ENCODE data around the gene CAMSAP3.

Gene CAMSAP3

DNA sequence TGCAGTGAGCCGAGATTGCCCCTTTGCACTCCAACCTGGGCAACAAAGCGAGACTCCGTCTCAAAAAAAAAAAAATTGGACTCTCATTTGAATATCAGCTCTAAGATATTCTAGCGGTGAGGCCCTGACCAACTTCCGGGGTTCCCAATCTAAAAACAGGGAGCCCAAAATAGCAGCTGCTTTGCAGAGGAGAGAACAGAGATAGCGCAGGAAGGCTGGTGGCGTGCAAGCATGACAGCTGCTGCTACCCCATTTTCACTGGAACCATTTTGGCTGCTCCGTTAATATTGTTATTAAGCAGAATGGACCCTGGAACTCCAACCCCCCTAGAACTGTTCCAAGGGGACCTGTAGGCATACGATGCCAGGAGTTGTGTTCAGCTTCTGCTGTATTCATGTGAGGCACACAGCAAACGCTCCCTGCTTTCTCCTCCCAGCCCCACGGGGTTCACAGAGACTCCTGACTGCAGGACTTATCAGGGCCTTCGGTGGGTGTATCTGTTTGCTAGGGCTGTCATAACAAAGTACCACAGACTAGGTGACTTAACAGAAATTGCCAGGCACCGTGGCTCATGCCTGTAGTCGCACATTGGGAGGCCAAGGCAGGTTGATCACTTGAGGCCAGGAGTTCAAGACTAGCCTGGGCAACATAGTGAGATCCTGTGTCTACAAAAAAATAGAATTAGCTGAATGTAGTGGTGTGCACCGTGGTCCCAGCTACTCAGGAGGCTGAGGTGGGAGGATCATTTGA, 52.8 kb downstream of the CAMSAP3 start:
- H3K27me3 ChIP-seq (ENCODE audit: low read depth): peaks cover 9% of the 10 kb centered on the region
- no peaks in the 10 kb centered on the region for H3K9me3 ChIP-seq
- peaks cover 4% of the 10 kb centered on the region for H3K4me1 ChIP-seq
- in situ Hi-C loops (cut with MboI; ENCODE audit: low sequenced_read_pairs): no loop called here
- H3K4me3 ChIP-seq: no peak overlapping the region
- no peaks in the 10 kb centered on the region for H3K36me3 ChIP-seq (replicated peaks)
- DNase-seq (ENCODE audit: low spot score in 2 of 2): no peak

DNA sequence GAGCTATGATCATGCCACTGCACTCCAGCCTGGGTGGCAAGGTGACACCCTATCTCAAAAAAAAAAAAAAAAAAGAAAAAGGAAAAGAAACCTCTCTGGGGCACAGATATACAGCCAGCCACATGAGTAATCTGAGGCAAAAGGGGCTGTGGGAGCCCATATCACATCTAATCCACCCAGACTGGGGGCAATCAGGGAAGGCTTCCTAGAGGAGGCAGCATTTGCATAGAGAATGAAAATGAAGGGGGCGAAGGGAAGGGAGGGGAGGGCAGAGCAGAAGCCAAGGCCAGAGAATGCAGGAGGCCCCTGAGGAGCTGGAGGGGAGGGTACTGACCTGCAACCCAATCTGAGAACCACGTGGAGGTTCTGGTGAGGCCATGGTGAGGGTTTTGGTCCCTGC, 54.5 kb downstream of the CAMSAP3 start:
- no peaks in the 10 kb centered on the region for H3K9me3 ChIP-seq
- H3K27me3 ChIP-seq (ENCODE audit: low read depth): peaks cover 9% of the 10 kb centered on the region
- DNase-seq (ENCODE audit: low spot score in 2 of 2): no peak
- no peaks in the 10 kb centered on the region for H3K36me3 ChIP-seq (replicated peaks)
- peaks cover 4% of the 10 kb centered on the region for H3K4me1 ChIP-seq
- H3K4me3 ChIP-seq: no peak overlapping the region
- in situ Hi-C loops (cut with MboI; ENCODE audit: low sequenced_read_pairs): no loop called here

- H3K4me3 ChIP-seq: no peak overlapping the region
- in situ Hi-C loops (cut with MboI; ENCODE audit: low sequenced_read_pairs): no loop called here
- no peaks in the 10 kb centered on the region for H3K9me3 ChIP-seq
- peak; percentile 81 to 89 for DNase-seq (ENCODE audit: low spot score in 2 of 2)
- H3K36me3 ChIP-seq (replicated peaks): no peaks in the 10 kb centered on the region
- peaks cover 9% of the 10 kb centered on the region for H3K27me3 ChIP-seq (ENCODE audit: low read depth)
- H3K4me1 ChIP-seq: peaks cover 4% of the 10 kb centered on the region
Observed at GRCh38 chr19:7652061-7652641, 56.5 kb downstream of the CAMSAP3 start.

- H3K9me3 ChIP-seq: no peaks in the 10 kb centered on the region
- DNase-seq (ENCODE audit: low spot score in 2 of 2): no peak
- in situ Hi-C loops (cut with MboI; ENCODE audit: low sequenced_read_pairs): no loop called here
- H3K36me3 ChIP-seq (replicated peaks): no peaks in the 10 kb centered on the region
- peaks cover 4% of the 10 kb centered on the region for H3K4me1 ChIP-seq
- no peak overlapping the region for H3K4me3 ChIP-seq
- H3K27me3 ChIP-seq (ENCODE audit: low read depth): peaks cover 9% of the 10 kb centered on the region
Observed at GRCh38 chr19:7654401-7654800, 58.7 kb downstream of the CAMSAP3 start.

DNA sequence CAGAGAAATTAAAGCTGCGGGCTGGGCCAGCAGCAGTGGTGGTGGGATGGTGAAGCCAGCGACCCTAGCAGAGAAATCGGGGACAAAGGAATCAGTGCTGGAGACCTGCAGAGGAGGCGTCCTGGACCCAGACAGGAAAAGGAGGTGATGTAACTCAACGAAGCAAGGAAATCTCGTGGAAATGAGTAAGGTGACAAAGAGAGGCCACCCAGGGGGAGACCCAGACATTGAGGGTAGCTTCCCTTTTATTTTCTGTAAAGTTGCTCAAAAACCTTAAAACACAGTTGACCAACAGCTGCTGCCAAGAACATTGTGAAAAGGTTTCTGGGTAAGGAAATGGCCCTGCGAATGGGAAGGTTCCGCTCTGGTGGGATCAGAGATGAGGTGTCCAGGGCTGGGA, 59.9 kb downstream of the CAMSAP3 start:
- DNase-seq (ENCODE audit: low spot score in 2 of 2): no peak
- H3K9me3 ChIP-seq: no peaks in the 10 kb centered on the region

GRCh38 chr19:7657131-7657751, 61.6 kb downstream of the CAMSAP3 start:
- Histone ChIP-seq H3K27me3 (ENCODE audit: low read depth) (no peaks in the 10 kb centered on the region; the same call in 1 of the 2 replicates), H3K4me3 (no peak overlapping the region), H3K4me1 (peaks cover 3% of the 10 kb centered on the region), H3K36me3 (replicated peaks) (no peaks in the 10 kb centered on the region), H3K9me3 (no peaks in the 10 kb centered on the region)
- in situ Hi-C loops (cut with MboI; ENCODE audit: low sequenced_read_pairs): no loop called here
- no peak for DNase-seq (ENCODE audit: low spot score in 2 of 2)

More for the DNA sequence above, 59.9 kb downstream of the CAMSAP3 start:
- no peak overlapping the region for H3K4me3 ChIP-seq
- in situ Hi-C loops (cut with MboI; ENCODE audit: low sequenced_read_pairs): no loop called here
- no peaks in the 10 kb centered on the region for H3K36me3 ChIP-seq (replicated peaks)
- H3K4me1 ChIP-seq: peaks cover 4% of the 10 kb centered on the region
- peaks cover 6% of the 10 kb centered on the region for H3K27me3 ChIP-seq (ENCODE audit: low read depth)

DNA sequence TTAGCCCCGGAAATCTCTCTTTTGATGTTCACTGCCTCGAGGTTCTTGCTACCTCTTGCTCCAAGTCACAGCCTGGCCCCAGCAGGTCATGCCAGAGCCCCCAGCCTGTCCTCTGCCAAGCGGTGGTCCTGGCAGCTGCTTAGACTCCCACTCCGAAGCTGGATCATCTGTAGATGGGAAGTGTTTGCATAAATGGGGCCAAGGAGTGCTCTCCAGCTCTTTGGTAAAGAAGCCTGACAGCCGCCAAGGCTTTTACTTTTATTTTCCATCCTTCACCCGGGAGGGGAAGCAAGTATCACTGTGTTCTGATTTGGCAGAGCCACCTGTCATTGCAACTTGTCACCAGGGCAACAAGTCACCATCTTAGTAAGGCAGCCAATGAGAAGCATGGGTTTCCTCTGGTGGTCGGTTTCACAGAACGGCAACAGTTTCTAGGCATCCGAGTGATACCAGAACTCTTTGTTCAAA, 62.6 kb downstream of the CAMSAP3 start:
- no peaks in the 10 kb centered on the region; the same call in 1 of the 2 replicates for H3K27me3 ChIP-seq (ENCODE audit: low read depth)
- no peak for DNase-seq (ENCODE audit: low spot score in 2 of 2)
- H3K4me1 ChIP-seq: no peaks in the 10 kb centered on the region
- no peak overlapping the region for H3K4me3 ChIP-seq
- H3K9me3 ChIP-seq: no peaks in the 10 kb centered on the region
- in situ Hi-C loops (cut with MboI; ENCODE audit: low sequenced_read_pairs): no loop called here
- no peaks in the 10 kb centered on the region for H3K36me3 ChIP-seq (replicated peaks)

DNA sequence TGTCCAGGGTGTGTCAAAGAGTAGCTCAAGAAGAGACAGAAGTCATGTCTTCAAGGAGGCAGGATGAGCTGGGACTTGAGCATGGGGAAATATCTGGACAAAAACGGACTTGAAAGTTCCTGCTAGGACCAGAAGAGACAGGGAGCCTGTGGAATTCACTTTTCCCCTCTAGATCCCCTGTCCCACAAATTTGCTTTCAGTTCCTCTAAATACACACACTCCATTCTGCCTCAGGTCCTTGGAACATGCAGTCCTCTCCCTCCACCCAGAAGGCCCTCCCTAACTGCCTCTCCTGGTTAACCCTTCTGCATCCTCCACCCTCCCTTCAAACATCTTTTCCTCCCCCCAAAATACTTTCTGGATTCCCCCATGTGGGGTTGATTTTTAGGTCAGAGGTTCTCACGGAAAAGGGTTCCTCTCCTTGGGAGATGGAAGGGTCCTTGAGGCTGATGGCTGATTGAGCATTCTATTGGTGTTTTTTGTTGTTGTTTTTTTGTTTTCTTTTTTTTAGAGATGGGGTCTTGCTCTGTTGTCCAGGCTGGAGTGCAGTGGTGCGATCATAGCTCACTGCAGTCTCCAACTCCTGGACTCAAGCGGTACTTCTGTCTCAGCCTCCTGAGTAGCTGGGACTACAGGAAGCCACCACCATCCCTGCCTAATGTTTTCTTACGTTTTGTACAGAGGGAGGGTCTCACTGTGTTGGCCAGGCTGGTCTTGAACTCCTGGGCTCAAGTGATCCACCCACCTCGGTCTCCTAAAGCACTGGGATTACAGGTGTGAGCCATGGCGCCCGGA, 66.3 kb downstream of the CAMSAP3 start:
- no peak for DNase-seq (ENCODE audit: low spot score in 2 of 2)
- Histone ChIP-seq H3K4me3 (no peak overlapping the region), H3K4me1 (no peaks in the 10 kb centered on the region), H3K9me3 (no peaks in the 10 kb centered on the region), H3K27me3 (ENCODE audit: low read depth) (no peaks in the 10 kb centered on the region; the same call in 1 of the 2 replicates), H3K36me3 (replicated peaks) (no peaks in the 10 kb centered on the region)
- in situ Hi-C loops (cut with MboI; ENCODE audit: low sequenced_read_pairs): no loop called here

DNA sequence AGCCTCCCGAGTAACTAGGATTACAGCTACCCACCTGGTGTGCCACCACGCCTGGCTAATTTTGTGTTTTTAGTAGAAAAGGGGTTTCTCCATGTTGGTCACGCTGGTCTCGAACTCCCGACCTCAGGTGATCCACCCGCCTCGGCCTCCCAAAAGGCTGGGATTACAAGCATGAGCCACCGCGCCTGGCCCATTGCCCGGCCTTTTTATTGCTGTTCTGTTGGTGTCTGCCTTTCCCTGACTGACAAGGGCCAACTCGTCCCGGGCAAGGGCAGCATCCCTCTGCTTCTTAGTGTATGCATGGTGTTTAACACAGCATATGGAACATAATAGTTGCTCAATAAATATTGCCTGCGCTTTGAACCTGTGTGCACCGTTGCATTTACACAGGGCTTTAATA, 67.0 kb downstream of the CAMSAP3 start:
- Histone ChIP-seq H3K4me3 (no peak overlapping the region), H3K9me3 (no peaks in the 10 kb centered on the region), H3K36me3 (replicated peaks) (no peaks in the 10 kb centered on the region), H3K27me3 (ENCODE audit: low read depth) (no peaks in the 10 kb centered on the region; the same call in 1 of the 2 replicates), H3K4me1 (no peaks in the 10 kb centered on the region)
- DNase-seq (ENCODE audit: low spot score in 2 of 2): no peak
- in situ Hi-C loops (cut with MboI; ENCODE audit: low sequenced_read_pairs): no loop called here

GRCh38 chr19:7663706-7664105, 68.0 kb downstream of the CAMSAP3 start:
- no peaks in the 10 kb centered on the region for H3K4me1 ChIP-seq
- no peak for DNase-seq (ENCODE audit: low spot score in 2 of 2)

DNA sequence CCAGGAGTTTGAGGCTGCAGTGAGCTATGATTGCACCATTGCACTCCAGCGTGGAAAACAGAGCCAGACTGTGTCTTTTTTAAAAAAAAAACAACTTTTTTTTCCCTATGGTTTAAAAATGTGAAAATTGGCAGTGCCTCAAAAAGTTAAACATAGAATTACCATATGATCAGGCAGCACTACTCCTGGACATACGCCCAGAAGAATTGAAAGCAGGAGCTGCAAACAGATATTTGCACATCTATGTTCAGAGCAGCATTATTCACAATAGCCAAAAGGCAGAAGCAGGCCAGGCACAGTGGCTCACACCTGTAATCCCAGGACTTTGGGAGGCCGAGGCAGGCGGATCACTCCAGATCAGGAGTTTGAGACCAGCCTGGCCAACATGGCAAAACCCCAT, 69.4 kb downstream of the CAMSAP3 start:
- no peak for DNase-seq (ENCODE audit: low spot score in 2 of 2)
- Histone ChIP-seq H3K9me3 (no peaks in the 10 kb centered on the region), H3K4me3 (no peak overlapping the region), H3K36me3 (replicated peaks) (no peaks in the 10 kb centered on the region), H3K4me1 (no peaks in the 10 kb centered on the region), H3K27me3 (ENCODE audit: low read depth) (0 out of 2 replicates have a peak, but pooled peaks cover 3% of the 10 kb centered on the region)
- in situ Hi-C loops (cut with MboI; ENCODE audit: low sequenced_read_pairs): no loop called here

More at GRCh38 chr19:7663706-7664105, 68.0 kb downstream of the CAMSAP3 start:
- in situ Hi-C loops (cut with MboI; ENCODE audit: low sequenced_read_pairs): no loop called here
- no peaks in the 10 kb centered on the region for H3K27me3 ChIP-seq (ENCODE audit: low read depth)
- no peaks in the 10 kb centered on the region for H3K36me3 ChIP-seq (replicated peaks)
- H3K4me3 ChIP-seq: no peak overlapping the region
- H3K9me3 ChIP-seq: no peaks in the 10 kb centered on the region

All from HAP-1 (cell line).